Keratinocyte (primary cell): ENCODE results near the gene ATP6V0E2.

ENCODE experiments used
- EZH2 ChIP-seq: IDR thresholded peaks from one replicate; pipeline ENCODE4 v1.6.1; 2012; ENCODE audit warnings: inconsistent platforms, mild to moderate bottlenecking, low read length, moderate library complexity
- TF ChIP-seq, protein P1 (sequence below), 3 experiments: IDR thresholded peaks in 1 of 3; conservative IDR thresholded peaks in 1 of 3; optimal IDR thresholded peaks in 1 of 3; 2 replicates in 2 of 3; 3 replicates in 1 of 3; pipeline versions ENCODE3 to v1.5.1; 2011; ENCODE audit warnings: low read length in 3 of 3, mild to moderate bottlenecking in 3 of 3, moderate library complexity in 2 of 3, control low read depth in 1 of 3, inconsistent platforms in 1 of 3; ENCODE audit not compliant: insufficient read depth in 2 of 3; ENCODE audit errors: extremely low read depth in 1 of 3

- TF ChIP-seq, protein P1, sequence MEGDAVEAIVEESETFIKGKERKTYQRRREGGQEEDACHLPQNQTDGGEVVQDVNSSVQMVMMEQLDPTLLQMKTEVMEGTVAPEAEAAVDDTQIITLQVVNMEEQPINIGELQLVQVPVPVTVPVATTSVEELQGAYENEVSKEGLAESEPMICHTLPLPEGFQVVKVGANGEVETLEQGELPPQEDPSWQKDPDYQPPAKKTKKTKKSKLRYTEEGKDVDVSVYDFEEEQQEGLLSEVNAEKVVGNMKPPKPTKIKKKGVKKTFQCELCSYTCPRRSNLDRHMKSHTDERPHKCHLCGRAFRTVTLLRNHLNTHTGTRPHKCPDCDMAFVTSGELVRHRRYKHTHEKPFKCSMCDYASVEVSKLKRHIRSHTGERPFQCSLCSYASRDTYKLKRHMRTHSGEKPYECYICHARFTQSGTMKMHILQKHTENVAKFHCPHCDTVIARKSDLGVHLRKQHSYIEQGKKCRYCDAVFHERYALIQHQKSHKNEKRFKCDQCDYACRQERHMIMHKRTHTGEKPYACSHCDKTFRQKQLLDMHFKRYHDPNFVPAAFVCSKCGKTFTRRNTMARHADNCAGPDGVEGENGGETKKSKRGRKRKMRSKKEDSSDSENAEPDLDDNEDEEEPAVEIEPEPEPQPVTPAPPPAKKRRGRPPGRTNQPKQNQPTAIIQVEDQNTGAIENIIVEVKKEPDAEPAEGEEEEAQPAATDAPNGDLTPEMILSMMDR (optimal IDR thresholded peaks at IDR 0.05 in 1 of 3, IDR thresholded peaks at IDR 0.05 in 1 of 3, conservative IDR thresholded peaks at IDR 0.05 in 1 of 3; ENCODE audit: extremely low read depth in 1 of 3, insufficient read depth in 2 of 3, low read length in 3 of 3): no peak
- TF ChIP-seq EZH2: no peak
Measured at GRCh38 chr7:149881328-149882247, 7.8 kb downstream of the ATP6V0E2 start.
